A172 (cell line): ENCODE data around the gene MRPL34. TPM values are rescaled to one million over a fixed set of nuclear protein-coding genes. Genes with fewer than 3 reads are reported as not detected.
"Not testable (repeated sequence)": the region's sequence is repeated elsewhere in the genome, so short reads cannot be mapped to it uniquely, and the experiment has no call there.

ENCODE experiments used
- DNase-seq: peaks from one replicate; pipeline ENCODE4 v3.0.0-alpha.2; 2015; ENCODE audit warnings: low spot score
- total RNA-seq: library from RNA; depleted of rRNA; stranded (reverse); fragments of >200 nt; shearing (Covaris generic); gene quantifications from 2 replicates; pipeline ENCODE4 v1.2.3, GENCODE V29; 2014; rRNA removed

The MRPL34 gene
- 79.1 and 183 TPM in 2 replicates for total RNA-seq

GRCh38 chr19:17305517-17306284 lies at the start of gene MRPL34:
TSS of gene MRPL34 (plus strand) at chr19:17305872. CDS start at chr19:17305893, 21 bp downstream.
- peak; percentile 100 for DNase-seq

GRCh38 chr19:17256130-17256529 lies 49.5 kb upstream of the MRPL34 start:
- DNase-seq = no peak

GRCh38 chr19:17259118-17259780 lies 46.4 kb upstream of the MRPL34 start:
- peak; percentile 44 for DNase-seq

GRCh38 chr19:17259934-17260333 lies 45.7 kb upstream of the MRPL34 start:
- DNase-seq = no peak

- peak; percentile 75 for DNase-seq
These were observed 44.8 kb upstream of the MRPL34 start for GRCh38 chr19:17260842-17261325.

- no peak for DNase-seq
These were observed 43.1 kb upstream of the MRPL34 start for GRCh38 chr19:17262557-17262956.

- DNase-seq = no peak
These were observed 41.7 kb upstream of the MRPL34 start for GRCh38 chr19:17263712-17264640.

- DNase-seq = no peak
These were observed 41.1 kb upstream of the MRPL34 start, which contains the start of gene USHBP1 for GRCh38 chr19:17264641-17264979. TSS of gene USHBP1 (minus strand) at chr19:17264745. CDS start at chr19:17264299, 446 bp downstream.

GRCh38 chr19:17266026-17266425 lies 39.6 kb upstream of the MRPL34 start:
- DNase-seq = no peak

GRCh38 chr19:17266589-17266974 lies 39.1 kb upstream of the MRPL34 start:
- no peak for DNase-seq

- DNase-seq = peak; percentile 99
These were observed 38.5 kb upstream of the MRPL34 start, which contains the start of gene BABAM1 for GRCh38 chr19:17266975-17267788. TSS of gene BABAM1 (plus strand) at chr19:17267443. CDS start at chr19:17268807, 1,364 bp downstream.

- no peak for DNase-seq
These were observed 36.9 kb upstream of the MRPL34 start for GRCh38 chr19:17268754-17269153.

- DNase-seq = not testable (repeated sequence)
These were observed 30.8 kb upstream of the MRPL34 start for GRCh38 chr19:17274892-17275291.

- DNase-seq = no peak
These were observed 30.1 kb upstream of the MRPL34 start for GRCh38 chr19:17275441-17276175.

GRCh38 chr19:17279436-17279835 lies 26.2 kb upstream of the MRPL34 start:
- no peak for DNase-seq

- no peak for DNase-seq
These were observed 24.0 kb upstream of the MRPL34 start, which contains the start of gene ANKLE1 for GRCh38 chr19:17281391-17282304. TSS of gene ANKLE1 (plus strand) at chr19:17281901. CDS start at chr19:17281921, 20 bp downstream.

GRCh38 chr19:17282488-17283125 lies 23.1 kb upstream of the MRPL34 start:
- DNase-seq = peak; percentile 80

- DNase-seq = no peak
These were observed 22.1 kb upstream of the MRPL34 start for GRCh38 chr19:17283504-17283996.
